T-helper 22 cell (primary cell): ENCODE data around the gene GSE1.

ENCODE experiments used
- DNase-seq: peaks from one replicate; pipeline ENCODE4 v3.0.0-alpha.2; 2020; ENCODE audit warnings: low read depth

Gene GSE1

GRCh38 chr16:85680352-85680944 is 67.3 kb downstream of the GSE1 start:
- no peak for DNase-seq

- DNase-seq, result no peak
Observed at GRCh38 chr16:85681255-85681654, 68.1 kb downstream of the GSE1 start.

GRCh38 chr16:85682516-85682915 is 69.4 kb downstream of the GSE1 start:
- DNase-seq, result no peak

GRCh38 chr16:85683363-85683762 is 70.2 kb downstream of the GSE1 start:
- DNase-seq, result no peak

GRCh38 chr16:85685251-85685650 is 72.1 kb downstream of the GSE1 start:
- no peak for DNase-seq

GRCh38 chr16:85686912-85687591 is 73.9 kb downstream of the GSE1 start:
- DNase-seq, result no peak

- no peak for DNase-seq
Observed at GRCh38 chr16:85687651-85688471, 74.7 kb downstream of the GSE1 start.

- DNase-seq, result peak; percentile 84
Observed at GRCh38 chr16:85688586-85689284, 75.6 kb downstream of the GSE1 start, which contains the start of gene GINS2. Gene GINS2, minus strand, starts transcription at chr16:85688954. Its CDS starts 56 bp downstream, at chr16:85688898.

- no peak for DNase-seq
Observed at GRCh38 chr16:85689285-85689949, 76.3 kb downstream of the GSE1 start.

GRCh38 chr16:85689950-85690320 is 76.8 kb downstream of the GSE1 start:
- DNase-seq, result no peak

- DNase-seq, result no peak
Observed at GRCh38 chr16:85690469-85691064, 77.4 kb downstream of the GSE1 start.

- DNase-seq, result no peak
Observed at GRCh38 chr16:85695196-85696128, 82.3 kb downstream of the GSE1 start.

GRCh38 chr16:85696781-85697180 is 83.7 kb downstream of the GSE1 start:
- DNase-seq, result no peak

- DNase-seq, result no peak
Observed at GRCh38 chr16:85697431-85697830, 84.3 kb downstream of the GSE1 start.

- no peak for DNase-seq
Observed at GRCh38 chr16:85698459-85698891, 85.4 kb downstream of the GSE1 start.

GRCh38 chr16:85698935-85699558 is 85.9 kb downstream of the GSE1 start:
- no peak for DNase-seq

GRCh38 chr16:85699628-85700027 is 86.5 kb downstream of the GSE1 start:
- no peak for DNase-seq

- no peak for DNase-seq
Observed at GRCh38 chr16:85704011-85704410, 90.9 kb downstream of the GSE1 start.

- no peak for DNase-seq
Observed at GRCh38 chr16:85704900-85705846, 92.1 kb downstream of the GSE1 start.
